K562 (cell line): ENCODE data around the gene MALAT1. TPM values are rescaled to one million over a fixed set of nuclear protein-coding genes. Genes with fewer than 3 reads are reported as not detected.

ENCODE experiments used
- CBFA2T3 ChIP-seq: fragments of 450-650 bp; IDR thresholded peaks from 2 replicates; pipeline ENCODE4 v1.6.1; 2017
- CHD2 ChIP-seq: IDR thresholded peaks from 2 replicates; pipeline ENCODE4 v1.6.1; 2011; ENCODE audit warnings: low read depth, low read length
- HOXB6 ChIP-seq: fragments of 250-450 bp; sonication (Bioruptor Pico); IDR thresholded peaks from 2 replicates; pipeline ENCODE4 v1.5.1; 2022; ENCODE audit warnings: mild to moderate bottlenecking, borderline replicate concordance
- PHB ChIP-seq: fragments of 250-450 bp; sonication (Bioruptor Pico); IDR thresholded peaks from 2 replicates; pipeline ENCODE4 v1.5.0; 2021
- THRAP3 ChIP-seq: fragments of 450-650 bp; IDR thresholded peaks from 2 replicates; pipeline ENCODE4 v1.6.1; 2016; ENCODE audit warnings: mild to moderate bottlenecking, inconsistent platforms, borderline replicate concordance
- TOE1 ChIP-seq, 2 experiments: fragments of 450-650 bp in 1 of 2; sonication (generic) in 1 of 2; formaldehyde crosslinking in 1 of 2; IDR thresholded peaks; 2 replicates each; pipeline versions ENCODE4 v1.7.1 to v1.8.0; 2016 to 2022; ENCODE audit warnings: borderline replicate concordance in 2 of 2, mild to moderate bottlenecking in 2 of 2, antibody characterized with exemption in 1 of 2, inconsistent platforms in 1 of 2, low read depth in 1 of 2, missing genetic modification reagents in 1 of 2, moderate library complexity in 1 of 2
- U2AF2 ChIP-seq: fragments of 200-400 bp; formaldehyde crosslinking; optimal IDR thresholded peaks from 2 replicates; pipeline ENCODE3; 2017; ENCODE audit warnings: low read depth, mild to moderate bottlenecking, low read length
- ZNF280B ChIP-seq: fragments of 250-450 bp; sonication (Bioruptor Pico); IDR thresholded peaks from 2 replicates; pipeline ENCODE4 v1.5.1; 2021; ENCODE audit warnings: mild to moderate bottlenecking
- ZNF384 ChIP-seq: IDR thresholded peaks from 2 replicates; pipeline ENCODE4 v1.6.1; 2012; ENCODE audit warnings: low read depth, low read length, improper control_type of control experiment
- polyA plus RNA-seq, 8 experiments: library from polyadenylated mRNA; depleted of rRNA in 4 of 8; stranded (reverse) in 5 of 8; unstranded in 3 of 8; fragments of >200 nt; fragmentation: Nextera tagmentation in 2 of 8; fragmentation: Illumina TruSeq in 1 of 8; extraction: Ambion mirVana in 2 of 8; extraction: Trizol in 1 of 8; gene quantifications; 2 replicates each; pipeline versions ENCODE4 v1.2.1 to v1.2.3, GENCODE V29; 2011 to 2014; ENCODE audit warnings: inconsistent platforms in 1 of 8, missing spikeins in 1 of 8
- total RNA-seq, 7 experiments: library from RNA; depleted of rRNA in 6 of 7; stranded (reverse); fragments of >200 nt in 6 of 7; fragmentation: Illumina TruSeq in 2 of 7; extraction: Trizol in 2 of 7; gene quantifications; 2 replicates each; pipeline versions ENCODE4 v1.2.1 to v1.2.3, GENCODE V29; 2011 to 2021; ENCODE audit warnings: low replicate concordance in 1 of 7
- TF ChIP-seq, protein P1 (sequence below): fragments of 250-450 bp; sonication (Bioruptor Pico); IDR thresholded peaks from 2 replicates; pipeline ENCODE4 v1.4.0; 2020; ENCODE audit warnings: mild to moderate bottlenecking
- TF ChIP-seq, protein P2 (sequence below): sonication (generic); formaldehyde crosslinking; IDR thresholded peaks from 2 replicates; pipeline ENCODE4 v1.8.0; 2023; ENCODE audit warnings: missing genetic modification reagents, mild to moderate bottlenecking, borderline replicate concordance
- TF ChIP-seq, protein P3 (sequence below): sonication (generic); formaldehyde crosslinking; IDR thresholded peaks from 2 replicates; pipeline ENCODE4 v1.8.0; 2022; ENCODE audit warnings: missing genetic modification reagents, mild to moderate bottlenecking, borderline replicate concordance
- TF ChIP-seq, protein P4 (sequence below): fragments of 450-650 bp; formaldehyde crosslinking; IDR thresholded peaks from 2 replicates; pipeline ENCODE4 v1.4.0; 2020; ENCODE audit warnings: mild to moderate bottlenecking, moderate library complexity

Gene MALAT1
- total and polyA plus RNA-seq, 9 of the 15 experiments (the other 6 are each of a cell fraction or from before 2014, with no cell fraction given): 363 to 8,715 (median 2,351) TPM

DNA sequence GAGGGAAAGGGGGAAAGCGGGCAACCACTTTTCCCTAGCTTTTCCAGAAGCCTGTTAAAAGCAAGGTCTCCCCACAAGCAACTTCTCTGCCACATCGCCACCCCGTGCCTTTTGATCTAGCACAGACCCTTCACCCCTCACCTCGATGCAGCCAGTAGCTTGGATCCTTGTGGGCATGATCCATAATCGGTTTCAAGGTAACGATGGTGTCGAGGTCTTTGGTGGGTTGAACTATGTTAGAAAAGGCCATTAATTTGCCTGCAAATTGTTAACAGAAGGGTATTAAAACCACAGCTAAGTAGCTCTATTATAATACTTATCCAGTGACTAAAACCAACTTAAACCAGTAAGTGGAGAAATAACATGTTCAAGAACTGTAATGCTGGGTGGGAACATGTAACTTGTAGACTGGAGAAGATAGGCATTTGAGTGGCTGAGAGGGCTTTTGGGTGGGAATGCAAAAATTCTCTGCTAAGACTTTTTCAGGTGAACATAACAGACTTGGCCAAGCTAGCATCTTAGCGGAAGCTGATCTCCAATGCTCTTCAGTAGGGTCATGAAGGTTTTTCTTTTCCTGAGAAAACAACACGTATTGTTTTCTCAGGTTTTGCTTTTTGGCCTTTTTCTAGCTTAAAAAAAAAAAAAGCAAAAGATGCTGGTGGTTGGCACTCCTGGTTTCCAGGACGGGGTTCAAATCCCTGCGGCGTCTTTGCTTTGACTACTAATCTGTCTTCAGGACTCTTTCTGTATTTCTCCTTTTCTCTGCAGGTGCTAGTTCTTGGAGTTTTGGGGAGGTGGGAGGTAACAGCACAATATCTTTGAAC, 6.8 kb downstream of the MALAT1 start (continued):
- TF ChIP-seq, protein P1, sequence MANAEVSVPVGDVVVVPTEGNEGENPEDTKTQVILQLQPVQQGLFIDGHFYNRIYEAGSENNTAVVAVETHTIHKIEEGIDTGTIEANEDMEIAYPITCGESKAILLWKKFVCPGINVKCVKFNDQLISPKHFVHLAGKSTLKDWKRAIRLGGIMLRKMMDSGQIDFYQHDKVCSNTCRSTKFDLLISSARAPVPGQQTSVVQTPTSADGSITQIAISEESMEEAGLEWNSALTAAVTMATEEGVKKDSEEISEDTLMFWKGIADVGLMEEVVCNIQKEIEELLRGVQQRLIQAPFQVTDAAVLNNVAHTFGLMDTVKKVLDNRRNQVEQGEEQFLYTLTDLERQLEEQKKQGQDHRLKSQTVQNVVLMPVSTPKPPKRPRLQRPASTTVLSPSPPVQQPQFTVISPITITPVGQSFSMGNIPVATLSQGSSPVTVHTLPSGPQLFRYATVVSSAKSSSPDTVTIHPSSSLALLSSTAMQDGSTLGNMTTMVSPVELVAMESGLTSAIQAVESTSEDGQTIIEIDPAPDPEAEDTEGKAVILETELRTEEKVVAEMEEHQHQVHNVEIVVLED (CRISPR knock-in tag): no peak
- TF ChIP-seq, protein P2, sequence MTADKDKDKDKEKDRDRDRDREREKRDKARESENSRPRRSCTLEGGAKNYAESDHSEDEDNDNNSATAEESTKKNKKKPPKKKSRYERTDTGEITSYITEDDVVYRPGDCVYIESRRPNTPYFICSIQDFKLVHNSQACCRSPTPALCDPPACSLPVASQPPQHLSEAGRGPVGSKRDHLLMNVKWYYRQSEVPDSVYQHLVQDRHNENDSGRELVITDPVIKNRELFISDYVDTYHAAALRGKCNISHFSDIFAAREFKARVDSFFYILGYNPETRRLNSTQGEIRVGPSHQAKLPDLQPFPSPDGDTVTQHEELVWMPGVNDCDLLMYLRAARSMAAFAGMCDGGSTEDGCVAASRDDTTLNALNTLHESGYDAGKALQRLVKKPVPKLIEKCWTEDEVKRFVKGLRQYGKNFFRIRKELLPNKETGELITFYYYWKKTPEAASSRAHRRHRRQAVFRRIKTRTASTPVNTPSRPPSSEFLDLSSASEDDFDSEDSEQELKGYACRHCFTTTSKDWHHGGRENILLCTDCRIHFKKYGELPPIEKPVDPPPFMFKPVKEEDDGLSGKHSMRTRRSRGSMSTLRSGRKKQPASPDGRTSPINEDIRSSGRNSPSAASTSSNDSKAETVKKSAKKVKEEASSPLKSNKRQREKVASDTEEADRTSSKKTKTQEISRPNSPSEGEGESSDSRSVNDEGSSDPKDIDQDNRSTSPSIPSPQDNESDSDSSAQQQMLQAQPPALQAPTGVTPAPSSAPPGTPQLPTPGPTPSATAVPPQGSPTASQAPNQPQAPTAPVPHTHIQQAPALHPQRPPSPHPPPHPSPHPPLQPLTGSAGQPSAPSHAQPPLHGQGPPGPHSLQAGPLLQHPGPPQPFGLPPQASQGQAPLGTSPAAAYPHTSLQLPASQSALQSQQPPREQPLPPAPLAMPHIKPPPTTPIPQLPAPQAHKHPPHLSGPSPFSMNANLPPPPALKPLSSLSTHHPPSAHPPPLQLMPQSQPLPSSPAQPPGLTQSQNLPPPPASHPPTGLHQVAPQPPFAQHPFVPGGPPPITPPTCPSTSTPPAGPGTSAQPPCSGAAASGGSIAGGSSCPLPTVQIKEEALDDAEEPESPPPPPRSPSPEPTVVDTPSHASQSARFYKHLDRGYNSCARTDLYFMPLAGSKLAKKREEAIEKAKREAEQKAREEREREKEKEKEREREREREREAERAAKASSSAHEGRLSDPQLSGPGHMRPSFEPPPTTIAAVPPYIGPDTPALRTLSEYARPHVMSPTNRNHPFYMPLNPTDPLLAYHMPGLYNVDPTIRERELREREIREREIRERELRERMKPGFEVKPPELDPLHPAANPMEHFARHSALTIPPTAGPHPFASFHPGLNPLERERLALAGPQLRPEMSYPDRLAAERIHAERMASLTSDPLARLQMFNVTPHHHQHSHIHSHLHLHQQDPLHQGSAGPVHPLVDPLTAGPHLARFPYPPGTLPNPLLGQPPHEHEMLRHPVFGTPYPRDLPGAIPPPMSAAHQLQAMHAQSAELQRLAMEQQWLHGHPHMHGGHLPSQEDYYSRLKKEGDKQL: 0 out of 2 replicates have a peak, but pooled peaks have one; percentile 66
- TF ChIP-seq TOE1 (IDR thresholded peaks at IDR 0.05; ENCODE audit: borderline replicate concordance) (no peak), TOE1 (CRISPR knock-in tag; IDR thresholded peaks at IDR 0.05; ENCODE audit: borderline replicate concordance, low read depth) (no peak), U2AF2 (no peak), HOXB6 (CRISPR knock-in tag) (peak; percentile 34; the same call in 1 of the 2 replicates), ZNF280B (CRISPR knock-in tag) (no peak), PHB (no peak; the same call in none of the 2 replicates), THRAP3 (peak; percentile 18; the same call in 1 of the 2 replicates), CHD2 (peak; percentile 62; the same call in 1 of the 2 replicates), ZNF384 (no peak), CBFA2T3 (no peak)
- TF ChIP-seq, protein P3, sequence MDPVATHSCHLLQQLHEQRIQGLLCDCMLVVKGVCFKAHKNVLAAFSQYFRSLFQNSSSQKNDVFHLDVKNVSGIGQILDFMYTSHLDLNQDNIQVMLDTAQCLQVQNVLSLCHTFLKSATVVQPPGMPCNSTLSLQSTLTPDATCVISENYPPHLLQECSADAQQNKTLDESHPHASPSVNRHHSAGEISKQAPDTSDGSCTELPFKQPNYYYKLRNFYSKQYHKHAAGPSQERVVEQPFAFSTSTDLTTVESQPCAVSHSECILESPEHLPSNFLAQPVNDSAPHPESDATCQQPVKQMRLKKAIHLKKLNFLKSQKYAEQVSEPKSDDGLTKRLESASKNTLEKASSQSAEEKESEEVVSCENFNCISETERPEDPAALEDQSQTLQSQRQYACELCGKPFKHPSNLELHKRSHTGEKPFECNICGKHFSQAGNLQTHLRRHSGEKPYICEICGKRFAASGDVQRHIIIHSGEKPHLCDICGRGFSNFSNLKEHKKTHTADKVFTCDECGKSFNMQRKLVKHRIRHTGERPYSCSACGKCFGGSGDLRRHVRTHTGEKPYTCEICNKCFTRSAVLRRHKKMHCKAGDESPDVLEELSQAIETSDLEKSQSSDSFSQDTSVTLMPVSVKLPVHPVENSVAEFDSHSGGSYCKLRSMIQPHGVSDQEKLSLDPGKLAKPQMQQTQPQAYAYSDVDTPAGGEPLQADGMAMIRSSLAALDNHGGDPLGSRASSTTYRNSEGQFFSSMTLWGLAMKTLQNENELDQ (CRISPR knock-in tag): no peak
- TF ChIP-seq, protein P4, sequence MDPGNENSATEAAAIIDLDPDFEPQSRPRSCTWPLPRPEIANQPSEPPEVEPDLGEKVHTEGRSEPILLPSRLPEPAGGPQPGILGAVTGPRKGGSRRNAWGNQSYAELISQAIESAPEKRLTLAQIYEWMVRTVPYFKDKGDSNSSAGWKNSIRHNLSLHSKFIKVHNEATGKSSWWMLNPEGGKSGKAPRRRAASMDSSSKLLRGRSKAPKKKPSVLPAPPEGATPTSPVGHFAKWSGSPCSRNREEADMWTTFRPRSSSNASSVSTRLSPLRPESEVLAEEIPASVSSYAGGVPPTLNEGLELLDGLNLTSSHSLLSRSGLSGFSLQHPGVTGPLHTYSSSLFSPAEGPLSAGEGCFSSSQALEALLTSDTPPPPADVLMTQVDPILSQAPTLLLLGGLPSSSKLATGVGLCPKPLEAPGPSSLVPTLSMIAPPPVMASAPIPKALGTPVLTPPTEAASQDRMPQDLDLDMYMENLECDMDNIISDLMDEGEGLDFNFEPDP (CRISPR knock-in tag): peak; percentile 13; the same call in 1 of the 2 replicates
